HG02970 (cell line): ENCODE data around the gene PANX2.

ENCODE experiments used
- ATAC-seq: cut with Tn5 transposase; IDR thresholded peaks from one replicate; pipeline ENCODE4 v1.9.1; 2021; ENCODE audit warnings: mild to moderate bottlenecking, moderate library complexity, moderate number of reproducible peaks; ENCODE audit not compliant: unreplicated experiment, low FRiP score

The PANX2 gene

DNA sequence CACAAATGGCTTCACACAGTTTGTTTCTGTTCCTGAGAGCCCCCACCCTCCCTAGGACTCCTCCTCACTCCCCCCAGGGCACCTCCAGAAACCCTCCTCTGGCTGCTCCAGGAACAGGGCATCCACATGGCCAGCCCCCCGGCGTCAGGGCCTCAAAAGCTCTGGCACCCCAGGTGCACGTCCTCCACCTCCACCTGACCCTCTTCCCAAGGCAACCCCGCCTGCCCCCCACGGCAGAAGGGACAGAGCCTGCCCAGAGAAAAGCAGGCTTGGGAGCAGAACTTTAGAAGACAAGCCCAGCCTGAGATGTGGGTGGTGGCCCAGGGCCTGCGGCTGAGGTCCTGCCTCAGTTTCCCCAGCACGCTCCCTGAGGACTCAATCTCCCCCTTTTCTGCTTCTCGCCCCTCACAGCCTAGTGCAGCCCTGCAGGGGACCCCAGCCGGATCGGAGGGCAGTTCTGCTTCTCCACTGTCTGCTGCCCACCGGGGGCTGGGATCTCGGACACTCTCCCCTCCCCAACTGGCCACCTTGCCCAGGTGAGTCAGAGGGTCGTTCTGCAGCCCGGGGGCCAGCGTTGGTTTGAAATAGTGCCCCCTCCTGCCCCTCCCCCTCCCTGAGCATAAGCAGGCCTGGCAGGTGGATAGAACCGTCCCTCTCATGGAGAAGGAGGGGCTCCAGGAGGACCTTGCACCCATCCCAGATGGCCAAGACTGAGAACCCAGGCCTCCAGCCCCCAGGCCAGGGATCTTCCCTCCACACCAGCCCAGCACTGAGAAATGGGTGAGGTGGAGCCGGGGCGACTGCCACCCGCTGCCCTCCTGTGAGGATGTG, 12.8 kb downstream of the PANX2 start:
- ATAC-seq: no peak

DNA sequence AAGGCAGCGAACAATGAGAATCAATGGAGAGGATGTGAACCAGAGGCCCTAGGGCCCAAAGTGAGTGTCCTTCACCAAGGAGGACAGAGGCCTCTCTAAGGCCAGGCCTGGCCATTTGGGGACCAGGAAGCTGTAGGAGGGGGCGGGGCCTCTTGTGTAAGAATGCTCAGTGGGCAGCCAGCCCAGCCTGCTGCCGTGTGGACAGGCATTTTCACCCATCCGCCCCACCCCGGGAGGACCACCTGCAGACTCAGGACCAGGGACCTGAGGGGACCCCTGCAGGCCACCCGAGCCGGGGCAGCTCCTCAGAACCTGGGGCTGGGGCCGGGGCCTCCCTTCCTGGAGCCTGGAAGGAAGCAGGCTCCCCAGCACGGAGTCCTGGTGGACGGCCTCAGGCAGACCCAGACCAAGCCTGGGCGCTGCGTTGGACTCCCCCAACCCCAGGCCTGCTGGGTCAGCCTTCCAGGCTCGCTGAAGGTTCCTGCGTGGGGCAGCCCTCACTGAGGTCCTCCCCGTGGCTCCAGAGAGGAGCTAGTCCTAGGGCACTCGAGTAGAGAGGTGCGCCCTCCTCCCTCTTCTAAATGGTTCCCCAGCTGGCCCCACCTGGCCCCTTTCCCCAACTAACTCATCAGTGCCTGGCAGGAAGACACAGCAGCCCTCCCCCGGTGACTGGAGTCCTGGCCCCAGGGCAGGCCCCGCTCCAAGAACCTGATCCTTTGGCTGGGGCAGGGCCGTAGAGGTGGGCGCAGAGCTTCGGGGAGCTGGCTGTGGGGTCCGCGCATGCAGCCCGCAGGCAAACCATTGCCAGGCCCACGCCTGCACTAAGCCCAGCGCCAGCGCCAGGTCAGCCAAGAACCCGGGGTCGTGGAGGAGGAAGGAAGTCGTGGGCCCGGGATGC, 13.7 kb downstream of the PANX2 start:
- no peak for ATAC-seq

DNA sequence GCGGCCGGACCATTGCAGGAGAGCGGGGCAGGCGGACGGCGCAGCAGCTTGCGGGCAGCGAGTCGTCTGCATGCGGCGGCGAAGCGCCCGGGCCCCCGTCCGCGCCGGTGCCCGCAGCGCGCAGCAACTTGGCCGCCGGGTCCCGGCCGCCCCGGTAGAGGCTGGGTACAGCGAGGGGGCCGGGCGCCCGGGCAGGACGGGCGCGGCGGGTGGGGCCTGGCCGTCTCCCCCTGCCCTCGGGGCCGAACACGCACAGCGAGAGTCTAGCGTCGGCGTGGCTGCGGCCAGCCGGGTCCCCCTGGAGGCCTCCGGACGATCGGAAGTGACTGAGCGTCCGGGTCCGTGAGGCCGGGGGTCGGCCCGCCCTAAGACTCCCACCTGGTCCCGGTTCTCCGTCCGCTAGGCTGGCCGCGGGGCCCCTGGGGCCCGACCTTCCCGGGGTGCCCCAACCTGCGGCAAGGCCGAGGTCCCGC, 14.4 kb downstream of the PANX2 start:
- no peak for ATAC-seq

DNA sequence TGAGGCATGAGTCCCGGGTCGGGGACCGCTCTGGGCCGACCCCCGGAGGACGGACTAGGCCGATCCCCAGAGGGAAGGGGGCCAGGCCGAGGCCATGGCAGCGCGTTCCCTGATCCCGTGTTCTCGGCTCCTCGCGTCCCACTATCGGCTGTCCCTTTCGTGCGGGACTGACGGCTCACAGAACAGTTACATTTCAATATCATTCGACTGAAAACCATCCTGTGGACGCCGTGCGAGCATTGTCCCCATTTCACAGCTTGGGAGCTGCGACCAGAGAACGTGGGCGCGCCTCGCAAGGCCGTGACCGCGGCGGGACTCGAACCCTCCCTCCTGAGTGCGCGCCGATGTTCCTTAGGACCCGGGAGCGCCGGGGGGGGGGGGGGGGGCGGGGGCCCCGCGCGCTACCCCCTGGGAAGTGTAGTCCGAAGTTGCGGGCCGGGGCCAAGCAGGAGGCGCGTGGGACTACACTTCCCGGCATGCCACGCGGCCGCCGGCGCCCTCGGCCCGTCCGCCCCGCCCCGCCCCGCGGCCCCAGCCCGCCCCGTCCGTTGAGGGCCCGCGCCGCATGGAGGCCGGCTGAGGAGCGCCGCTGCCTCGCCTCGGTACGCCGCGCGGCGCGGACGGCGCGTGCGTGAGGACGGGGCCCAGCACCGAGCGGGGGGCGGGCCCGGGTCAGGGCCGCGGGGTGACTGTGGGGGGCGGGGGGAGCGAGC, 15.0 kb downstream of the PANX2 start, which contains the start of gene TRABD:
TRABD (plus strand) TSS at position 539 of the 713 bp plus-strand sequence. CDS start 7,148 bp downstream, outside the sequence.
- ATAC-seq: peak; percentile 33

DNA sequence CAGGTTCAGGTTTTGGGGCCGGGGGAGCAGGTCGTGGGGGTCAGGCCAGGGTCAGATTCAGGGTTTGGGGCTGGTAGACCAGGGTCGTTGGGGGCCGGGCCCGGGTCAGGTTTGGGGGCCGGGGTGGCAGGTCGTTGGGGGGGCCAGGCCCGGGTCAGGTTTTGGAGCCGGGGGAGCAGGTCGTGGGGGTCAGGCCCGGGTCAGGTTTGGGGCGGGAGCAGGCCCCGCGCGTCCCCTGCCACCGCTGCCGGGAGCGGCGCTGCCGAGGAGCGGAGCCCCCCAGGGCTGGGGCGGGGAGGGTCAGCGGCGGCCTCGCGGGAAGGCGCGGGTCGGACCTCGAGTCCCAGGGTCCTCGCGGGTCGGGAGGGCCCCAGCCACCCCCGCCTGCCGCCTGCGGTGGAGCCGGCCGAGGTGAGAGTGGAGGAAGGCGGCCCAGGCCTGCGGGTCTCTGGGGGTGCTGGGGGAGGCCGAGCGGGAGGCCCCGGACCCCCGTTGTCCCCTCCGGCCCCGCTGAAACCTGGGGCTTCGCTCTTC, 15.7 kb downstream of the PANX2 start:
- ATAC-seq: no peak

DNA sequence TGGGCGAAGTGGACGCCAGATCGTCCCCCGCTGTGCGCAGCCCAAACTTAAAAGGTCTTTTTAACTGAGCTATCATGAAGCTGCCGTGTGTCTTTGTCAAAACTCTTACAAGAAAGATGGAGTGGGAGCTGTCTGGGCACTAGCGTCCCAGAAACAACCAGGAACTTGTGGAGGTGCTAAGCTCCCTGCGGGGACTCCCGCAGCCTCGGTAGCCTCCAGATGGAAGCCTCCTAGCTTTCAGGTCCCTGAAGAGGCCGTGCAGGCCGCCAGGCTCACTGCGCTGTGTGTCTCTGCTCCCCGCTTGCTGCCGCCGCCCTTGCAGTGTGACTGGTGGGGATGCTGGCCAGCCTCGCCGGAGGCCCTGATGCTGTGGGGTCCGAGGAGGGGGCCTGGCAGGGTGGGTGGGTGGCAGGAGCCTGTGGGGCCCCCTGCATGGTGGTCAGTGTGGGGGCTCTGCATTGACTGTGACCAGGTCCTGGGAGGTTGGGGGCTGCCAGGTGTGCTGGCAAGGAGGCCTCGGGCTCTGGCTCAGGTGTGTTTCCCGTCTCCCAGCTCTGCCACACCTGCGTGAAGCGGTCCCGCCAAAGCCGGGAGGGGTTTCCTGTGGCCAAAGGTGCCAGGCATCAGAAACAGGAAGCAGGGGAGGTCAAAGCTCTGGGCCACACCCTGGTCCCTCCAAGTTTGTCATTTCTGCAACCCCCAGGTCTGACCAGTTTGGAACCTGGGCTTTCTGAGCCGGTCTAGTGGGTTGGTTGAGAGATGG, 16.4 kb downstream of the PANX2 start:
- ATAC-seq: no peak

DNA sequence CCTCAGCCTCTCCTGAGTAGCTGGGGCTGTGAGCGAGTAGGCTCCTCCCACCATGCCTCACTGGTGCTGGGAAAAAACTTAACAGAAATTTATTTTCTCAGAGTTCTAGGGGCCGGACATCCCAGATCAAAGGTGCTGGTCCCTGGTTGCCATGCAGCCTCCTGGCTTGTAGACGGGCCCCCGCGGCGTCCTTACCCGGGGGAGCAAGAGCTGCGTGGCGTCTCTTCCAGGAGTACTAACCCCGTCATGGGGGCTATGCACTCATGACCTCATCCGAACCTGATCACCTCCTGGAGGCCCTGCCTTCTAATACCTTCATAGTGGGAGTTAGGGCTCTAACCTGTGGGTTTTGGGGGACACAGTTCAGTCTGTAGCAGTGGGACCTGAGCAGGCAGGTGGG, 17.8 kb downstream of the PANX2 start:
- ATAC-seq: no peak

DNA sequence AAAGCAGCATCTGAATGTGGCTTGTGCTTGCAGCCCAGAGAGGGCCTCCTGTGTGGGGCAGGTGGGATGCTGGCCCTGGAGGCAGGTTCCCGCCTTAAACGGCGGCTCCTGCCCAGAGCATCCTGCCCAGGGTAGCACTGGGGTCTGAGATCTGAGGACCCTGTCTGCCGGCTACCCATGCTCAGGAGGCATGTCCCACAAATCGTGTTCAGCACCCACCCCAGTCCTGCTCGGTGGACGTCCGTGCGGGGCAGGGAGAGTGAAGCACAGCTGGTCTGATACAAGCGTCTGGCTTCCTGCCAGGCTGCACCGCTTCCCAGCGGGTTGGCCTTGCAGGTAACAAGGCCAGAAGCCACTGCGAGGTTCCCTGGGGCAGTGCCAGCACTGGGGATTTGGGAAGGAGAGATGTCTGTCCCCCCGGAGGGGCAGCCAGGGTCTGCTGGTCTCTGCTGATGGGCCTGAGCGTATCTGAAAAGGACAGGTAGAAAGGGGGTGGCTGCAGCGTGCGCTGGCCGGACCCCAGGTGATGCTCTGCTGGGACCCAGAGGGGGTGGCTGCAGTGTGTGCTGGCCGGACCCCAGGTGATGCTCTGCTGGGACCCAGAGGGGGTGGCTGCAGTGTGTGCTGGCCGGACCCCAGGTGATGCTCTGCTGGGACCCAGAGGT, 18.8 kb downstream of the PANX2 start:
- no peak for ATAC-seq

DNA sequence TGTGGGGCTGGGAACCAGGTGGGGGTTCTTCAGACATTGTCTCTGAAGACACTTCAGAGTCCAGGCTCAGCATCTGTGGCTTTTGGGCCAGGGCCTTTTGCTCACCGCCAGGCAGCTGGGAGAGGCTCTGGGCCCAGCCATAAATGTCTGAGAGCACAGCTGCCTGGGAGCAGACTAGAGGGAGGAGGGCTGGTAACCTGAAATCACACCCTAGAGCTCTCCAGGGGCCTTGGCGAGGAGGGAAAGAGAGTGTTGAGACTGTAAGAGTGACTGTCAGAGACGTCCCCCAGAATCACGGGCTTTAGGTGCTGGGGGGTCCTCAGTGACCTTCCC, 19.3 kb downstream of the PANX2 start:
- ATAC-seq: no peak

DNA sequence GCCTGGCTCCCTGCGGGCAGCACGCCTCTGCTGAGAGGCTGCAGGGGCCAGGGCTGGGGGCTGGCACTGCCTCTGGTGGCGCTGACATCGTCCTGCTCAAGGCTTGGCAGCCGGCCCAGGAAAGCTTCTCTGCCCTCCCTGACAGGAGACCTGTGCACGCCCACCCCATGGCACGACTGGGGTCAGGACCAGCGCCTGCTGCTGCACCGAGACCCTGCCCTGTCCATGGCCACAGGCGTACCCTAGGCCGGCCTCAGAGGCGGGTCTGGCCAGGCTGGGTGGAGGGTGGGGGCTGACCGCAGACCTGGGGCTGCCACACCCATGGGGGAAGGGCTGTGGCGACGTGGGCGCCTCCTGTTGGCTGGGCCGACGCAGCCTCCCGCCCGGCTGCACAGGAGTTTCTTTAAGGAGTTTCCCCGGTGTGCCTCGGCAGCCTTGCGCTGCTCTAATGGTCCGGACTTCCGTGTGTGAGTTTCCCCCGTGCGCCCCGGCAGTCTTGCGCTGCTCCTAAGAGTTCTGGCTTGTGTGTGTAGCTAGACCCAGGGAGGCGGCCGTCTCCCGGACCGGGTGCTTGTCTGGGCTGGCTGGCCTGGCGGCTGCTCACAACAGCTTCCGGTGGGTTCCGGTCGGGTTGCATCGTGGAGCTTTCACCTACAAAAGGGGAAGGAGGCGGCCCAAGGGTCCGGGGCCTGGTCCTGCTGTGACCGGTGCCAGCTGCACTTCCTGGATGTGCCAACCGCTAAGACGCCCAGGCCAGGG, 19.8 kb downstream of the PANX2 start:
- ATAC-seq: no peak

DNA sequence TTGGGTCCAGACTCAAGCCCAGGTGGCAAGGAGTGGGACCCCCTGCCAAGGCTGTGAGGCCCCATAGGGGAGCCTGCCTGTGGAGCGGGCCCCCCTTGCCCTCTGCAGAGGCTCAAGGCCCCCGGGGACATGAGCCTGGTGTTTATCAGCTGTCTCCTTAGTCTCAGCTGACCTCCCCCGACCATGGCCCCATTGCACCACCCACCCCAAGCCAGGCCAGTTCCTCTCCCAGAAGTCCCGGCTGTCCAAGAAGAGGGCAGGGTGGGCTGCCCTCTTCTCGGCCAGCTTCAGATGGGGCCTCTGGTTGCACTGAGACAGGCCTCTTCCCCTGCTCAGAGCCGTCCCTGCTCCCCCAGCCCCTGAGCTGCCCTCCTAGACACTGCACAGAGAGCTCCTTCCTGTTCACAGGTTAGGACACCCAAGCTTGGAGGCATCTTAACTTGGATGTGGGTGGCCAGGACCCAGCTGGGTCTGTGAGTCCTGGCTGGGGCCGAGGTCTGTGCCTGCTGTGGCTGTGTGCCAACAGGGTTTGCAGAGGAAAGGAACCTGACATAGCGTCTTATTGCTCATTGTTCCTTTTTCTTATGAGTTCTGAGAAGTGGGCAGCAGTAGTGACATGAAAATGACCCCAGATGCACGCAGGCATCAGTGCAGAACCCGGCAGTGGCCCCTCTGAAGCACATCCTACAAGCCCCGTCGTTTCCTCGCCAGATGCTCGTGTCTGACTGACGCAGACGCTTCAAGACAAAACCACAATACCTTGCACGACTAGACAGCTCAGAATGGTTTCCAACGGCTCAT, 20.6 kb downstream of the PANX2 start:
- no peak for ATAC-seq

DNA sequence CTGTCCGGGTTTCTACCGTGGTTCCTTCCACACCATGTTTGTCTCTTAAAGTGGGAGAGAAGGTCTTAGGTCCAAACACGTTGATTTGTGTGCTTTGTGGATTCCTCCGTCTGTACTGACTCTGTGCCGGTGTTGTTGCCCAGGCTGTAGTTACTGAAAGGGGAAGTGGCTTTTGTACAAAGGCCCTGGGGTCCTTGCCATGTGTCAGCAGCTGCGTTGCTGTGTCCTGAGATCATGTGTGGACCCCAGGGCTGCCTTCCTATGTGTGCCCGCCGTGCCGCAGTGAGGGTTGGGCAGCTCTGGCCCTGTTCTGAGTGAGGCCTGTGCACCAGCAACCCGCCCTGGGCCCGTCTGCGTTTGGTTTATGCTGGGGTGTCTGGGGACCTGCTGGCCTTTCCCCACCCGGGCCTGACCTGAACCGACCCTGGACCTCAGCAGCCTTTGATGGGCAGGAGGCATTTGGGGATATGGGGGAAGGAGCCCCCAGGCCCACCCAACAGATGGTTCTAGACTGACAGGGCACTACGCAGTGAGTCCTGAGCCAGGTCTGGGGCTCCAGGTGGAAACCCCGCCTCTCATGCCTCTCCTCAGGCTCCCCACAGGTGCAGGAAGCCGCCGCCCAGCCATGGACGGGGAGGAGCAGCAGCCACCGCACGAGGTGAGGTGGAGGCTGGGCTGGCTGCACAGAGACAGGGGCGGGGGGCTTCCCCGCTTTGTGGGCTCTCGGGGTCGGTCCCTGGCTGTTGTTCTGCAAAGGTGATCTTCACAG, 22.1 kb downstream of the PANX2 start:
- ATAC-seq: no peak

DNA sequence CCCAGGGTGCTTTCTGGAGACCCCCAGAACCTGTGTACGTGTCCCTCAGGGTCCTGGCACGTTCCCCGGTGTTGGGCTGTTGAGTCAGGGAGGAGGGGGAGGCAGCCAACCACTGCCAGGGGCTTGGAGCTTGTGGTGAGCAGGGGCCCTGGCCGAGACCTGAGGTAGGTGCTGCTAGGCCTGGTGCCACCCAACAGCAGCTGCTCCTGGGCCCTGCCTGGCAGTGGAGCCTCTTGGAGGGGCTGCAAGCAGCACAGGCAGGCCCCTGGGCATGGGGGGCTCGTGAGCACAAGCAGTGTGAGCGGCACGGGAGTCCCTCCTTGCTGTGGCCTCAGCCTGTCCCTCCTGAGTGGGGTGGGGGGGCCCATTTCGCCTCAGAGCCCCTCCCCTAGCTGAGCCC, 23.1 kb downstream of the PANX2 start:
- no peak for ATAC-seq

DNA sequence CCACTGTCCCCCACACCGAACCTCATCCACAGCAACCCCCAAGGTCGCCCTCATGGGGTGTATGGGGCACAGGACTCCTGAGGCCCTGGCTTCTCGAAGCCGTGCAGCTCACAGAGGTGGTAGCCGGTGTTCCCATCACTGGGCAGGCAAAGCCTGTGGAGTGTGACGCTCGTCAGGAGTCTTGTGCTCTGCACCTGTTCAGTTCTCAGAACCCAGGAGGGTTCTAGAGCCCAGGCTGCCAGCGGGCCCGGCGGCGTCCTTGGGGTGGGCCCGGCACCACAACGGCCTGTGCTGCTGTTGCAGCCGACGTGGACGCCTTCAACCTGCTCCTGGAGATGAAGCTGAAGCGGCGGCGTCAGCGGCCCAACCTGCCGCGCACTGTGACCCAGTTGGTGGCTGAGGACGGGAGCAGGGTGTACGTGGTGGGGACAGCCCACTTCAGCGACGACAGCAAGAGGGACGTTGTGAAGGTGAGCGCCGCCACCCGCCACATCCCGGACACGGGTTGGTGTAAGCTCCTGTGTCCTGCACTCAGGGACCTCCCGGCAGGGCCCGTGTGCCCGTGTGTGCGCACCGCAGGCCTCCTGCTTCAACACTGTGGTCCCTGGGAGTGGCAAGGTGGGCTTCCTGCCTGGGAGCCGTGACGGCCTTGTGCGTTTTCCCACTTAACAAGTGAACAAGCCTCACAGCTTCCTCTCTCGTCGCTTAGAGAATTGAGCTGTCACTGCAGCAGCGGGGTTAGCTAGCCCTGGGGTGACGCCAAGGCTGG, 23.7 kb downstream of the PANX2 start:
- ATAC-seq: no peak

DNA sequence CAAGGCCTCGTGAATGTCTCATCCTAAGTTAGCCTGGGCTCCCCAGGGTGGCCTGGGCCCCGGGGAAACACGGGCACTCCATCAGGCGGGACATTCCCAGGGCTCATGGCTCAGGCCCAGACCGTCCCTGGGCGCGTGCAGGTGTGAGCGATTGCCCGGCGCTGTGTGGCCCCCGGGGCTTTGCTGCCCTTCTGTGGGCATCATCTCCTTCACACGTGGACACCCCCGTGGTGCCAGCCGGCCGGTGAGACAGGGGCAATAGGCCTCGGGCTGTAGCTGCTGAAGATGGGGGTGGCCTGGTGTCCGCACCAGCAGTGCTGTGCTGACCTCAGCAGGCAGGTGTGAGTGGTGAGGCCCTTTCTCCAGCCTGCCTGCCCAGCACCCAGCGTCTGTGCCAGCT, 25.7 kb downstream of the PANX2 start:
- no peak for ATAC-seq
